Ramos (cell line): Measurements from ENCODE around the gene ATF7.

Source experiments
- in situ Hi-C: fragments of 300-500 bp; cut with MboI; formaldehyde crosslinking; loops from one replicate; pipeline ENCODE4 v1.14.3; 2022; ENCODE audit warnings: low sequenced_read_pairs; ENCODE audit not compliant: unreplicated experiment

ATF7 gene

GRCh38 chr12:53468282-53468681, 157.9 kb downstream of the ATF7 start:
- in situ Hi-C loops = no loop called here

GRCh38 chr12:53467880-53468279, 158.3 kb downstream of the ATF7 start:
- in situ Hi-C loops = no loop called here

GRCh38 chr12:53467082-53467481, 159.1 kb downstream of the ATF7 start:
- in situ Hi-C loops = no loop called here

- in situ Hi-C loops = no loop called here
Observed at GRCh38 chr12:53466640-53467039, 159.5 kb downstream of the ATF7 start.

- in situ Hi-C loops = no loop called here
Observed at GRCh38 chr12:53465679-53466078, 160.5 kb downstream of the ATF7 start.

- in situ Hi-C loops = no loop called here
Observed at GRCh38 chr12:53464685-53465418, 161.3 kb downstream of the ATF7 start.

- in situ Hi-C loops = no loop called here
Observed at GRCh38 chr12:53463802-53464560, 162.2 kb downstream of the ATF7 start.

- in situ Hi-C loops = no loop called here
Observed at GRCh38 chr12:53462935-53463334, 163.2 kb downstream of the ATF7 start.

- in situ Hi-C loops = no loop called here
Observed at GRCh38 chr12:53461591-53461990, 164.6 kb downstream of the ATF7 start.

- in situ Hi-C loops = no loop called here
Observed at GRCh38 chr12:53461059-53461458, 165.1 kb downstream of the ATF7 start.

GRCh38 chr12:53459097-53459496, 167.1 kb downstream of the ATF7 start:
- in situ Hi-C loops = no loop called here
